GM23338 (cell line): ENCODE measurements around the gene ECE1. TPM values are rescaled to one million over a fixed set of nuclear protein-coding genes. Genes with fewer than 3 reads are reported as not detected.

Experiments used
- ATAC-seq: fragments of 200-7000 bp; cut with Tn5 transposase; 3 replicates; pipeline ENCODE4 v1.9.1; 2020
- DNase-seq: peaks from one replicate; pipeline ENCODE4 v3.0.0-alpha.2; 2015; ENCODE audit warnings: low spot score
- H2AFZ ChIP-seq: fragments of 200-600 bp; sonication (generic); 2 replicates; pipeline ENCODE4 v1.8.0; 2016; ENCODE audit warnings: antibody characterized with exemption, mild to moderate bottlenecking, moderate library complexity
- H3F3A ChIP-seq: fragments of 200-600 bp; sonication (generic); replicated peaks from 2 replicates; pipeline ENCODE4 v1.8.0; 2017; ENCODE audit warnings: antibody characterized with exemption, mixed run types, low read depth
- H3K27ac ChIP-seq: fragments of 200-600 bp; sonication (generic); 2 replicates; pipeline ENCODE4 v1.6.1; 2016; ENCODE audit warnings: low read depth
- H3K27me3 ChIP-seq: fragments of 200-600 bp; sonication (generic); 2 replicates; pipeline ENCODE4 v1.8.0; 2016; ENCODE audit warnings: mild to moderate bottlenecking, mixed run types, moderate library complexity; ENCODE audit not compliant: insufficient read depth
- H3K36me3 ChIP-seq: fragments of 200-600 bp; sonication (generic); 2 replicates; pipeline ENCODE4 v1.8.0; 2016; ENCODE audit warnings: mild to moderate bottlenecking; ENCODE audit not compliant: insufficient read depth
- H3K4me1 ChIP-seq: fragments of 200-600 bp; sonication (generic); 2 replicates; pipeline ENCODE4 v1.8.0; 2016; ENCODE audit warnings: mild to moderate bottlenecking, moderate library complexity; ENCODE audit not compliant: insufficient read depth
- H3K4me2 ChIP-seq: fragments of 200-600 bp; sonication (generic); 2 replicates; pipeline ENCODE4 v1.7.1; 2017; ENCODE audit warnings: mixed run types
- H3K4me3 ChIP-seq: fragments of 200-600 bp; sonication (generic); 2 replicates; pipeline ENCODE4 v1.6.1; 2016; ENCODE audit warnings: mixed run types
- H3K79me2 ChIP-seq: fragments of 200-600 bp; sonication (generic); replicated peaks from 2 replicates; pipeline ENCODE4 v1.8.0; 2017; ENCODE audit warnings: mild to moderate bottlenecking; ENCODE audit not compliant: insufficient read depth
- H3K9me2 ChIP-seq: fragments of 200-600 bp; sonication (generic); 2 replicates; pipeline ENCODE4 v1.8.0; 2017; ENCODE audit not compliant: insufficient read depth
- H4K20me1 ChIP-seq: fragments of 200-600 bp; sonication (generic); replicated peaks from 2 replicates; pipeline ENCODE4 v1.8.0; 2017; ENCODE audit warnings: mild to moderate bottlenecking; ENCODE audit not compliant: insufficient read depth
- H3K27ac Mint-ChIP-seq: 2 replicates; pipeline ENCODE4 v1.8.0; 2020; ENCODE audit warnings: inconsistent platforms, mild to moderate bottlenecking, moderate library complexity, mixed read lengths
- H3K27me3 Mint-ChIP-seq: 3 replicates; pipeline ENCODE4 v1.8.0; 2022; ENCODE audit warnings: low read depth, mild to moderate bottlenecking, moderate library complexity, mixed read lengths, inconsistent platforms; ENCODE audit not compliant: insufficient read depth, poor library complexity
- H3K36me3 Mint-ChIP-seq: 3 replicates; pipeline ENCODE4 v1.8.0; 2021; ENCODE audit warnings: low read depth, mild to moderate bottlenecking, inconsistent platforms, moderate library complexity, mixed read lengths
- H3K4me1 Mint-ChIP-seq: 3 replicates; pipeline ENCODE4 v1.8.0; 2020; ENCODE audit warnings: mild to moderate bottlenecking, inconsistent platforms, mixed read lengths
- H3K4me3 Mint-ChIP-seq: 3 replicates; pipeline ENCODE4 v1.8.0; 2021; ENCODE audit warnings: moderate library complexity, mild to moderate bottlenecking, inconsistent platforms, mixed read lengths
- H3K9me3 Mint-ChIP-seq: 3 replicates; pipeline ENCODE4 v1.8.0; 2020; ENCODE audit warnings: moderate library complexity, mild to moderate bottlenecking, inconsistent platforms, mixed read lengths
- CTCF ChIP-seq, 2 experiments: fragments of 200-600 bp in 1 of 2; sonication (generic) in 1 of 2; conservative IDR thresholded peaks; 2 replicates each; pipeline versions ENCODE4 v1.5.1 to v1.6.1; 2016 to 2017; ENCODE audit warnings: antibody characterized with exemption in 2 of 2, low read depth in 2 of 2, mild to moderate bottlenecking in 2 of 2, moderate library complexity in 1 of 2
- ETS1 ChIP-seq: IDR thresholded peaks from 2 replicates; pipeline ENCODE4 v1.6.1; 2016; ENCODE audit warnings: antibody characterized with exemption
- EZH2phosphoT487 ChIP-seq: fragments of 200-600 bp; sonication (generic); IDR thresholded peaks from one replicate; pipeline ENCODE4 v1.8.1; 2018; ENCODE audit warnings: antibody characterized with exemption; ENCODE audit not compliant: unreplicated experiment
- JUNB ChIP-seq: IDR thresholded peaks from one replicate; pipeline ENCODE4 v1.6.1; 2016; ENCODE audit warnings: antibody characterized with exemption; ENCODE audit not compliant: unreplicated experiment
- POLR2AphosphoS5 ChIP-seq: IDR thresholded peaks from 2 replicates; pipeline ENCODE4 v1.6.1; 2016; ENCODE audit warnings: antibody characterized with exemption, low read depth
- REST ChIP-seq: IDR thresholded peaks from one replicate; pipeline ENCODE4 v1.6.1; 2018; ENCODE audit warnings: antibody characterized with exemption; ENCODE audit not compliant: unreplicated experiment
- ZNF331 ChIP-seq: fragments of 250-450 bp; sonication (Bioruptor Pico); IDR thresholded peaks from 2 replicates; pipeline ENCODE4 v1.5.0; 2020; ENCODE audit warnings: low read depth, mild to moderate bottlenecking, moderate library complexity
- ZNF462 ChIP-seq: fragments of 250-450 bp; sonication (Bioruptor Pico); IDR thresholded peaks from 2 replicates; pipeline ENCODE4 v1.5.0; 2020; ENCODE audit warnings: mild to moderate bottlenecking, moderate library complexity
- polyA plus RNA-seq: library from polyadenylated mRNA; unstranded; fragments of >200 nt; fragmentation: Nextera tagmentation; extraction: Ambion mirVana; gene quantifications from 2 replicates; pipeline ENCODE4 v1.2.1, GENCODE V29; 2016
- total RNA-seq: library from RNA; depleted of rRNA; stranded (reverse); fragments of >200 nt; shearing (Covaris generic); gene quantifications from 2 replicates; pipeline ENCODE4 v1.2.3, GENCODE V29; 2014

The ECE1 gene
- total and polyA plus RNA-seq, 2 experiments from 2014 or later = 11.0 to 45.0 TPM

DNA sequence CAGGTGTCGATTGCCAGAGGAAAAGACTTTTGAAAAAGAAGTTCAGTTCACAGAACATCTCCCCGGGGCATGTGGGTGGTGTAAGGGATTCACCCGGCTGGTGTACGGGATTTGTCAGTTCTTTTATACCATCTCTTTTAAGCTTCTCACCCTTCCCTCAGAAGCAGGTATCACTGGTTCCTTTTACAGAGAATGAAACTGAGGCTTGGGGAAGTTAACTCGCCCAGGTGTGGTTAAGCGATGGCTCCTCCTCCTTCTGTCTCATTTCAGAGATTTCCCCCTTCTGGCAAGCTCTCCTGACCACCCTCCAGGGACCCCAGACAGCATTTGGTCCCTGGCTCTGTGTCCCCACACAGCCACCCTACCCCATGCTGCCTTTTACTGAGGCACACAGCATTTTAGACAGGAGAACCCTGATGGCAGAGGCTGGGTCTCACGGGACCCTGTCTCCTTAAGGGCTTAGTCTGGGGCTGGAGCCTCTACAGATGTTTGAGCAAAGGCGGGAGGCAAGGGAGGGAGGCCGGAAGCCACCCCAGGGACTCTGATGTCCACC lies 2.8 kb upstream of the ECE1 start (continued):
- no peak for TF ChIP-seq REST

DNA sequence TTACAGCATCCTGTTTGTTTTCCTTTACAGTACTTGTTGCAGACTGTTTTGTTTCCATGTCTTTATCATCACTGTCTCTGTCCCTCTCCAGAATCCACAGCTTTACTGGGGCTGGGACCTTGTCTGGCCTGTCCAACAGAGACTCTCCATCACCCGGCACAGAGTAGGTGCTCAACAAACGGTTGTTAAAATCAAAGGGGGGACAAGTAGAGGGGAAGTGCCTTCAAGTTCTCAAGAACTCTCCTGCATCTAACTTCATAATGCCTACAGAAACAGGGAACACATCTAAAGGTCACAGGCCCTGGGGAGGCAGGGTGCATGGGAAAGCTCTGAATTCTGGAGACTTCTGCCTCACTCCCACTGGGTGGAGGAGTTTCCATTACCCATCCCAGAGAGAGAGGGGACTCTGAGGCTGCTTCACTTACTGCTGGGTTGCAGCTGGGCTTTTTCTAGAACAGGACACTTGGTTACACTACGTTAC lies 2.3 kb upstream of the ECE1 start:
- peaks cover 9% of the 10 kb centered on the region for H3K27me3 Mint-ChIP-seq
- DNase-seq (no peak), ATAC-seq (no peak)
- Histone ChIP-seq H3K4me2 (0 out of 2 replicates have a peak overlapping the region, but pooled peaks have one; percentile 43), H3K36me3 (no peaks in the 10 kb centered on the region), H3F3A (no peaks in the 10 kb centered on the region), H3K9me2 (no peaks in the 10 kb centered on the region), H3K4me3 (no peak overlapping the region), H3K27ac (no peak overlapping the region), H4K20me1 (no peaks in the 10 kb centered on the region; the same call in 1 of the 2 replicates), H3K79me2 (no peaks in the 10 kb centered on the region), H3K27me3 (no peaks in the 10 kb centered on the region), H3K4me1 (peaks cover 36% of the 10 kb centered on the region), H2AFZ (no peak overlapping the region)
- H3K36me3 Mint-ChIP-seq = no peaks in the 10 kb centered on the region
- H3K9me3 Mint-ChIP-seq = no peaks in the 10 kb centered on the region
- H3K4me1 Mint-ChIP-seq = peaks cover 35% of the 10 kb centered on the region
- H3K27ac Mint-ChIP-seq = no peak overlapping the region; the same call in 1 of the 2 replicates
- no peak overlapping the region for H3K4me3 Mint-ChIP-seq
- TF ChIP-seq ETS1 = no peak
- no peak for TF ChIP-seq ZNF331 (CRISPR knock-in tag)
- no peak for TF ChIP-seq POLR2AphosphoS5
- TF ChIP-seq EZH2phosphoT487 = no peak
- TF ChIP-seq CTCF (conservative IDR thresholded peaks at IDR 0.05; ENCODE audit: low read depth in 2 of 2) = no peak
- no peak for TF ChIP-seq JUNB
- no peak for TF ChIP-seq ZNF462 (CRISPR knock-in tag)
